ENCODE measurements around the gene OTP. TPM values are rescaled to one million over a fixed set of nuclear protein-coding genes. Genes with fewer than 3 reads are reported as not detected.

Gene OTP
- total RNA-seq (under 1 TPM in 1 of 9 donors, not detected in 8; 0.10 TPM), polyA plus RNA-seq (not detected)
- long read RNA-seq, donor 1, result 0 reads
- long read RNA-seq, donor 2, result 0 reads
- long read RNA-seq, donor 3, result 0 reads
- long read RNA-seq, donor 4, result 0 reads
- long read RNA-seq, donor 5, result 0 reads
- long read RNA-seq, donor 6, result 0 reads
- long read RNA-seq, donor 7, result 0 reads
- long read RNA-seq, donor 8, result 0 reads
- long read RNA-seq, donor 9, result 0 reads
- long read RNA-seq, donor 10, result 0 reads

GRCh38 chr5:77637998-77638762 is at the start of gene OTP:
OTP (minus strand) TSS chr5:77638713; CDS start chr5:77638549, 164 bp downstream.
- no peaks in the 10 kb centered on the region for H3K4me1 ChIP-seq (replicated peaks in 1 of 2)
- H3K4me3 ChIP-seq, result no peak within 1 kb of the TSS
- no peak for TF ChIP-seq POLR2A (IDR thresholded peaks at IDR 0.05)
- TF ChIP-seq CTCF (IDR thresholded peaks at IDR 0.05), result no peak

GRCh38 chr5:77683171-77683732 is 44.7 kb upstream of the OTP start:
- H3K36me3 ChIP-seq (replicated peaks in 1 of 2), result peaks cover 0 to 2% of the 10 kb centered on the region in 2 donors
- DNase-seq, result no peak
- H3K4me3 ChIP-seq, result no peak overlapping the region
- 92 to 94% (median 93%) methylated on average over 6 of the region's 6 CpGs for WGBS, 4 donors
- H3K4me1 ChIP-seq (replicated peaks in 1 of 2), result no peaks in the 10 kb centered on the region
- H3K27ac ChIP-seq, result no peak overlapping the region
- intact Hi-C loops (cut with DNase I), result no loop called here
- no peaks in the 10 kb centered on the region for H3K9me3 ChIP-seq (replicated peaks in 1 of 3)
- H3K27me3 ChIP-seq, result no peaks in the 10 kb centered on the region
- no peak for TF ChIP-seq POLR2A (IDR thresholded peaks at IDR 0.05)

More at GRCh38 chr5:77637998-77638762, at the start of gene OTP:
- intact Hi-C loops (cut with DNase I), result loop anchor here in 1 of 2 donors (10.0 kb wide), 1 partner anchor 207 kb away; no protein-coding TSS in a partner anchor
- H3K27ac ChIP-seq, result no peak within 1 kb of the TSS
- WGBS, 4 donors, result 16 to 18% (median 16%) methylated on average over 23 to 24 of the region's 24 CpGs
- no peaks in the 10 kb centered on the region for H3K36me3 ChIP-seq (replicated peaks in 1 of 2)
- no peaks in the 10 kb centered on the region for H3K9me3 ChIP-seq (replicated peaks in 1 of 3)
- H3K27me3 ChIP-seq, result peaks cover 99% of the 10 kb centered on the region
- no peak for DNase-seq

DNA sequence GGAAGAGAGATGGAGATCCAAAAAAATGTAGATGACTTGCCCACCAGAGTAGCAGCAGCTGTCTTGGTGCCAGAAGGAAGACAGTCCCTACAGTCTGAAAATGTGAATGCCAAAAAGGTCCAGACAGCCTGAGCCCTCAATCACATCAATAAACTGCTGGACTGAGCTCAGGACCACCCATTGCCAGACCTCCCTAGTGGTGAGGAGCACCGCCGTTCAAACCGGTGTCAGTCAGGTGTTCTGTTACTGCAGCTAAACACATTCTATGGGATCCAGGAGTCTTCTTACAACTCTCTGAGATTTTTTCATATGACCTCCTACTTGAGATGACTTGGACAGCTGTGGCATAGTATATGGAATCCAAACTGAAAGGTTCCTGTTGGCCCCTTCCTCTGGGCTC is 32.0 kb upstream of the OTP start:
- Histone ChIP-seq H3K27ac (no peak overlapping the region), H3K36me3 (replicated peaks in 1 of 2) (no peaks in the 10 kb centered on the region), H3K4me3 (no peak overlapping the region), H3K27me3 (peaks cover 9% of the 10 kb centered on the region), H3K9me3 (replicated peaks in 1 of 3) (no peaks in the 10 kb centered on the region), H3K4me1 (replicated peaks in 1 of 2) (no peaks in the 10 kb centered on the region)
- 59 to 67% (median 64%) methylated on average over 3 of the region's 3 CpGs for WGBS, 4 donors
- TF ChIP-seq POLR2A (IDR thresholded peaks at IDR 0.05), result no peak
- TF ChIP-seq CTCF (IDR thresholded peaks at IDR 0.05), result no peak
- intact Hi-C loops (cut with DNase I), result no loop called here
- no peak for DNase-seq

DNA sequence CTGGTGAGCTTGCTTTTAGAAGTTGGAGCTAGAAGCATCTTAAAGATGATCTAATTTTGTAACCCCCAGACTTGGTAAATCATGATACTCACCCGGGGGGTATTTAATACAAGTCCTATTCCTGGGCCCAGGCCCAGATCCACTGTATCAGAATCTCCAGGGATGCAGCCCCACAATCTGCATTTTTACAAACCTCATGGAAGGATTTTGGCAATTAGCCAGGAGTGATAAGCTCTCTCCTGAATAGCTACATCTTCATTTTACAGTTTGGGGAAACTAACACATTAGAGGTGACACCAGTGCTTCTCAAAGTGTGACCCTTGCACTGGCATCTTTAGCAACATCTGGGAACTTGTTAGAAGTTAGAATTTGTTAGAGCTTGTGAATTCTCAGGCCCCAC is 31.2 kb upstream of the OTP start:
- Histone ChIP-seq H3K27me3 (peaks cover 9% of the 10 kb centered on the region), H3K4me1 (replicated peaks in 1 of 2) (no peaks in the 10 kb centered on the region), H3K4me3 (no peak overlapping the region), H3K27ac (no peak overlapping the region), H3K36me3 (replicated peaks in 1 of 2) (no peaks in the 10 kb centered on the region), H3K9me3 (replicated peaks in 1 of 3) (no peaks in the 10 kb centered on the region)
- WGBS, 4 donors, result 52 to 73% (median 65%) methylated on average over 1 of the region's 1 CpG
- no peak for DNase-seq
- intact Hi-C loops (cut with DNase I), result no loop called here
- no peak for TF ChIP-seq CTCF (IDR thresholded peaks at IDR 0.05)
- no peak for TF ChIP-seq POLR2A (IDR thresholded peaks at IDR 0.05)
